Astrocyte (in vitro differentiated cells and primary cell): ENCODE results near the gene C1QL1. TPM values are rescaled to one million over a fixed set of nuclear protein-coding genes. Genes with fewer than 3 reads are reported as not detected.

Experiments
- DNase-seq: peaks from one replicate; pipeline ENCODE4 v3.0.0-alpha.2; 2010; ENCODE audit warnings: low read depth
- FAIRE-seq: peaks from 2 replicates; lab custom pipeline; 2011; peaks lifted over from hg19 to GRCh38; lab: Jason Lieb, UNC
- H2AFZ ChIP-seq: 2 replicates; pipeline ENCODE4 v1.6.0; 2012; ENCODE audit warnings: low read depth, low read length, inconsistent platforms
- H3K27ac ChIP-seq: 2 replicates; pipeline ENCODE4 v1.5.1; 2011; ENCODE audit warnings: low read depth, low read length, inconsistent platforms
- H3K27me3 ChIP-seq: 2 replicates; pipeline ENCODE4 v1.6.0; 2011; ENCODE audit warnings: low read length, inconsistent platforms; ENCODE audit not compliant: insufficient read depth
- H3K36me3 ChIP-seq: 2 replicates; pipeline ENCODE4 v1.5.1; 2011; ENCODE audit warnings: low read length, inconsistent platforms; ENCODE audit not compliant: insufficient read depth
- H3K4me1 ChIP-seq: 2 replicates; pipeline ENCODE4 v1.5.1; 2011; ENCODE audit warnings: low read length, inconsistent platforms; ENCODE audit not compliant: insufficient read depth
- H3K4me2 ChIP-seq: 2 replicates; pipeline ENCODE4 v1.6.0; 2012; ENCODE audit warnings: low read length, inconsistent platforms
- H3K4me3 ChIP-seq: 2 replicates; pipeline ENCODE4 v1.5.1; 2011; ENCODE audit warnings: low read depth, mild to moderate bottlenecking, low read length, inconsistent platforms; ENCODE audit not compliant: insufficient read depth
- H3K79me2 ChIP-seq: 2 replicates; pipeline ENCODE4 v1.6.0; 2012; ENCODE audit warnings: mild to moderate bottlenecking, low read length, inconsistent platforms; ENCODE audit not compliant: insufficient read depth
- H3K9ac ChIP-seq: 2 replicates; pipeline ENCODE4 v1.6.0; 2012; ENCODE audit warnings: mild to moderate bottlenecking, low read length, inconsistent platforms
- H3K9me3 ChIP-seq: 2 replicates; pipeline ENCODE4 v1.5.1; 2012; ENCODE audit warnings: low read depth, mild to moderate bottlenecking, low read length, inconsistent platforms; ENCODE audit not compliant: insufficient read depth
- H4K20me1 ChIP-seq: 2 replicates; pipeline ENCODE4 v1.6.0; 2012; ENCODE audit warnings: low read length, inconsistent platforms; ENCODE audit not compliant: insufficient read depth
- H3K27ac Mint-ChIP-seq: one replicate; pipeline ENCODE4 v1.8.0; 2021; ENCODE audit warnings: mild to moderate bottlenecking, mixed read lengths; ENCODE audit not compliant: unreplicated experiment
- H3K27me3 Mint-ChIP-seq: one replicate; pipeline ENCODE4 v1.8.0; 2021; ENCODE audit warnings: low read depth, mixed read lengths; ENCODE audit not compliant: unreplicated experiment
- H3K36me3 Mint-ChIP-seq: one replicate; pipeline ENCODE4 v1.8.0; 2021; ENCODE audit warnings: low read depth, mixed read lengths; ENCODE audit not compliant: unreplicated experiment
- H3K4me1 Mint-ChIP-seq: one replicate; pipeline ENCODE4 v1.8.0; 2021; ENCODE audit warnings: low read depth, mixed read lengths; ENCODE audit not compliant: unreplicated experiment
- H3K4me3 Mint-ChIP-seq: one replicate; pipeline ENCODE4 v1.8.0; 2021; ENCODE audit warnings: mild to moderate bottlenecking, moderate library complexity, mixed read lengths; ENCODE audit not compliant: unreplicated experiment
- H3K9me3 Mint-ChIP-seq: one replicate; pipeline ENCODE4 v1.8.0; 2021; ENCODE audit warnings: mild to moderate bottlenecking, mixed read lengths; ENCODE audit not compliant: unreplicated experiment
- CTCF ChIP-seq: IDR thresholded peaks from 2 replicates; pipeline ENCODE4 v1.5.1; 2011; ENCODE audit warnings: low read depth, mild to moderate bottlenecking, inconsistent platforms, low read length, moderate library complexity; ENCODE audit not compliant: insufficient read depth
- EZH2 ChIP-seq: IDR thresholded peaks from 2 replicates; pipeline ENCODE4 v1.6.1; 2012; ENCODE audit warnings: mild to moderate bottlenecking, low read length, inconsistent platforms; ENCODE audit not compliant: insufficient read depth
- total RNA-seq: library from RNA; stranded (reverse); gene quantifications from 2 replicates; pipeline ENCODE4 v1.2.1, GENCODE V29; 2021

The C1QL1 gene
- total RNA-seq, 1 donor from 2014 or later: not detected

GRCh38 chr17:44941712-44942331, 26.3 kb downstream of the C1QL1 start:
- no peak overlapping the region for H3K27ac ChIP-seq
- H3K9me3 Mint-ChIP-seq: peaks cover 5% of the 10 kb centered on the region
- FAIRE-seq: no peak
- H3K4me1 ChIP-seq: peaks cover 11% of the 10 kb centered on the region
- no peaks in the 10 kb centered on the region for H3K27me3 ChIP-seq
- H3K9me3 ChIP-seq: no peaks in the 10 kb centered on the region
- H3K4me2 ChIP-seq: peak overlapping the region; percentile 27
- H3K4me3 ChIP-seq: no peak overlapping the region
- H3K4me3 Mint-ChIP-seq: no peak overlapping the region
- H3K36me3 ChIP-seq: no peaks in the 10 kb centered on the region
- H3K9ac ChIP-seq: no peak overlapping the region
- H3K36me3 Mint-ChIP-seq: no peaks in the 10 kb centered on the region
- DNase-seq: no peak
- H3K4me1 Mint-ChIP-seq: peaks cover 2% of the 10 kb centered on the region
- H3K79me2 ChIP-seq: peaks cover 99% of the 10 kb centered on the region
- peak overlapping the region; percentile 39 for H2AFZ ChIP-seq
- no peaks in the 10 kb centered on the region for H3K27me3 Mint-ChIP-seq
- H3K27ac Mint-ChIP-seq: no peak overlapping the region
- peaks cover 3% of the 10 kb centered on the region for H4K20me1 ChIP-seq
- TF ChIP-seq EZH2: no peak
- TF ChIP-seq CTCF: no peak

DNA sequence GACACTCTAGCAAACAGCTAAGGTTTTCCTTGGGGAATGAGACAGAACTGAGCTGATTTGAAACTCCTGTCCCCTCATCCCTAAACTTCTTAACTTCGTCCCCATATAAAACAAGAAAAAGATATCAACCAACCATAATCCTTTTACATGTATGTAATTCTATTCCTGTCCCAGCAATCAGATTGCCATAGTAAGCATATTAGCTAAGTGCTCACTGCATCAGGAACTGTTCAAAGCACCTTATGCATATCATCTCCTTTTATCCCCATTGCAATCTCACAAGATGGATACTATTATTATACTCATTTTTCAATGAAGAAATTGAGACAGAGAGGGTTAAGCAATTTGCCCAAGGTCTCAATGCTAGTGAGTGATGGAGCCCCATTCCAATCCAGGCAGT, 27.3 kb downstream of the C1QL1 start:
- TF ChIP-seq EZH2 (no peak), CTCF (no peak)

DNA sequence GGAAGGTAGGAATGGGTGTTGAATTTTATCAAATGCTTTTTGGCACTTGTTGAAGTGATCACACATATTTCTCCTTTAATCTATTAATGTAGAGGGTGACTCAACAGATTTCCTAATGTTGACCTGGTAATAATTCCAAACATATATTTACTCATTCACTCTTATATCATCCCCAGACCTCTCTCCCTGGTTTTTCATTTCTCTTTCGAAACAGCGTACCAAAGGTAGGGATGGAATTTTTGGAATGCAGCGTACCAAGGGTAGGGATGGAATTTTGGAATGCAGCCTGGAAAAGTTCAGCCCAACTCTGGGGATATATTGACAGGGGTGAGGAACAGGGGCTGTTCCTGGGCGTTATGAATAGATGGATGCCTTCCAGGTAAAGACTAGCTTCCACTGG, 27.8 kb downstream of the C1QL1 start:
- peaks cover 11% of the 10 kb centered on the region for H3K4me1 ChIP-seq

More for the DNA sequence above, 27.3 kb downstream of the C1QL1 start:
- DNase-seq (no peak), FAIRE-seq (no peak)
- H3K4me3 Mint-ChIP-seq: no peak overlapping the region
- Histone ChIP-seq H3K36me3 (peaks cover 2% of the 10 kb centered on the region), H4K20me1 (peaks cover 3% of the 10 kb centered on the region), H3K27me3 (no peaks in the 10 kb centered on the region), H3K4me3 (no peak overlapping the region), H3K9me3 (no peaks in the 10 kb centered on the region), H3K4me1 (peaks cover 11% of the 10 kb centered on the region), H3K27ac (no peak overlapping the region), H2AFZ (no peak overlapping the region), H3K9ac (no peak overlapping the region), H3K79me2 (peaks cover 95% of the 10 kb centered on the region), H3K4me2 (peak overlapping the region; percentile 38)
- no peaks in the 10 kb centered on the region for H3K27me3 Mint-ChIP-seq
- H3K27ac Mint-ChIP-seq: no peak overlapping the region
- H3K4me1 Mint-ChIP-seq: peaks cover 2% of the 10 kb centered on the region
- H3K36me3 Mint-ChIP-seq: no peaks in the 10 kb centered on the region
- peaks cover 5% of the 10 kb centered on the region for H3K9me3 Mint-ChIP-seq

More for the DNA sequence above, 27.8 kb downstream of the C1QL1 start:
- Histone ChIP-seq H3K9me3 (no peaks in the 10 kb centered on the region), H3K4me2 (peak overlapping the region; percentile 38), H3K9ac (no peak overlapping the region), H4K20me1 (peaks cover 3% of the 10 kb centered on the region), H3K79me2 (peaks cover 95% of the 10 kb centered on the region), H3K36me3 (peaks cover 3% of the 10 kb centered on the region), H3K4me3 (no peak overlapping the region), H3K27me3 (no peaks in the 10 kb centered on the region), H2AFZ (no peak overlapping the region), H3K27ac (no peak overlapping the region)
- no peak overlapping the region for H3K27ac Mint-ChIP-seq
- no peak overlapping the region for H3K4me3 Mint-ChIP-seq
- peak; percentile 60 for DNase-seq
- peaks cover 2% of the 10 kb centered on the region for H3K4me1 Mint-ChIP-seq
- no peaks in the 10 kb centered on the region for H3K36me3 Mint-ChIP-seq
- TF ChIP-seq EZH2: no peak
- TF ChIP-seq CTCF: no peak
- peaks cover 5% of the 10 kb centered on the region for H3K9me3 Mint-ChIP-seq
- FAIRE-seq: no peak
- H3K27me3 Mint-ChIP-seq: peaks cover 1% of the 10 kb centered on the region
